Ovary (tissue), 3 donors: ENCODE data around the gene DDR1.
A peak's percentile ranks its signal among the peaks of the same experiment; 100 is the strongest.

Experiments
- CTCF ChIP-seq, 3 donors: fragments of 450-650 bp in 2 of 3; fragments of 200-600 bp in 1 of 3; IDR thresholded peaks; one replicate each; pipeline versions ENCODE4 v1.5.1 to v1.8.0; 2016 to 2022; ENCODE audit warnings: antibody characterized with exemption in 3 of 3, mild to moderate bottlenecking in 1 of 3
- EP300 ChIP-seq: sonication (generic); formaldehyde crosslinking; IDR thresholded peaks from one replicate; pipeline ENCODE4 v1.6.1; 2017; ENCODE audit warnings: antibody characterized with exemption
- POLR2A ChIP-seq: fragments of 450-650 bp; IDR thresholded peaks from one replicate; pipeline ENCODE4 v1.6.1; 2017; ENCODE audit warnings: antibody characterized with exemption, mild to moderate bottlenecking, moderate library complexity
- donor health status: DM: no; HTN: no; CAD: no.

- TF ChIP-seq CTCF (IDR thresholded peaks at IDR 0.05): peak in 1 of 3 donors; percentile 19
- no peak for TF ChIP-seq EP300
- TF ChIP-seq POLR2A: no peak
Observed at GRCh38 chr6:30942338-30943060, 58.2 kb downstream of the DDR1 start.
